Hematopoietic multipotent progenitor cell treated with erythropoietin and hydrocortisone succinate and interleukin-3 and kit ligand, for 8 days (in vitro differentiated cells): ENCODE results near the gene UAP1L1.
"Not testable (repeated sequence)": the region's sequence is repeated elsewhere in the genome, so short reads cannot be mapped to it uniquely, and the experiment has no call there.

Experiments used
- DNase-seq: peaks from one replicate; pipeline ENCODE4 v3.0.0-alpha.2; 2015

The UAP1L1 gene

DNA sequence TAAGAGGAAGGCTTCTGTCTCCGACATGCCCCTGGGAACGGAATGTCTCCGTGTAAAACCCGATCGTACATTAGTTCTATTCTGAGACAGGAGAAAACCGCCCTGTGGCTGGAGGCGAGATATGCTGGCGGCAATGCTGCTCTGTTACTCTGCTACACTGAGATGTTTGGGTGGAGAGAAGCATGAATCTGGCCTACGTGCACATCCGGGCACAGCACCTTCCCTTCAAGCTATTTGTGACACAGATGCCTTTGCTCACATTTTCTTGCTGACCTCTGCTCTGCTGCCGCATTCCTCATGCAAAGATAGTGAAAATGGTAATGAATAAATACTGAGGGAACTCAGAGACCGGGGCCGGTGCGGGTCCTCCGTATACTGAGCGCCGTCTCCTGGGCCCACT lies 39.4 kb downstream of the UAP1L1 start:
- DNase-seq, result no peak

DNA sequence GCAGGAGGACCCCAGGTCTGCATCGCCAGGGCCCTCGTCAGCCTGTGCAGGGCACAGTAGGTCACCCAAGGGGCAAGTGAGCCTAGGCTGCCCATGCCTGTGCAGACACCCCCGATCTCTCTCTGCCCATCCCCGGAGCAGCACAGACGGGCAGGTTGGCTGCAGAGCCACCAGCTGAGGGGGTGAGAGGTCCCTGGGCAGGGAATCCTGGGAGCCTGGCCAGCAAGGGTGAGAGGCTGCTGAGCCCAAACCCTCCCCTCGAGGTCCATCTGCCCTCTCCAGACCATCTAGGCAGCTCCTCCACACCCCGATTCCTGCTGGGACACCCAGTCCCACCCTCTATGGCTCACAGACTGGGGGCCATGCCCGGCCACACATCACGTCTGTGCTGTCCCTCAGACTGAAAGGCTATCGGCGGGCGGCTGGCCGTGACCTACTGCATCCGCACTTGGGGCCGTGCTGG lies 40.0 kb downstream of the UAP1L1 start:
- DNase-seq, result no peak

DNA sequence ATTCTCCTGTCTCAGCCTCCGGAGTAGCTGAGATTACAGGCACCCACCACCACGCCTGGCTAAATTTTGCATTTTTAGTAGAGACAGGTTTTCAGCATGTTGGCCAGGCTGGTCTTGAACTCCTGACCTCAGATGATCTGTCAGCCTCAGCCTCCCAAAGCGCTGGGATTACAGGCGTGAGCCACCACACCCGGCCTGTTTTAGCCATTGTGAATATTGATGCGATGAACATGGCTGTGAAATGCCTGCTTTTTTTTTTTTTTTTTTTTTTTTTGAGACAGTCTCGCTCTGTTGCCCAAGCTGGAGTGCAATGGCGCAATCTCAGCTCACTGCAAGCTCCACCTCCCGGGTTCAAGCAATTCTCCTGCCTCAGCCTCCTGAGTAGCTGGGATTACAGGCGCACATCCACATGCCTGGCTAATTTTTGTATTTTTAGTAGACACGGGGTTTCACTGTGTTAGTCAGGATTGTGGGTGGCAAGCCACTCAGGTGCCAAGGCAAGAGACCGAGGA lies 40.8 kb downstream of the UAP1L1 start:
- DNase-seq, result not testable (repeated sequence)

DNA sequence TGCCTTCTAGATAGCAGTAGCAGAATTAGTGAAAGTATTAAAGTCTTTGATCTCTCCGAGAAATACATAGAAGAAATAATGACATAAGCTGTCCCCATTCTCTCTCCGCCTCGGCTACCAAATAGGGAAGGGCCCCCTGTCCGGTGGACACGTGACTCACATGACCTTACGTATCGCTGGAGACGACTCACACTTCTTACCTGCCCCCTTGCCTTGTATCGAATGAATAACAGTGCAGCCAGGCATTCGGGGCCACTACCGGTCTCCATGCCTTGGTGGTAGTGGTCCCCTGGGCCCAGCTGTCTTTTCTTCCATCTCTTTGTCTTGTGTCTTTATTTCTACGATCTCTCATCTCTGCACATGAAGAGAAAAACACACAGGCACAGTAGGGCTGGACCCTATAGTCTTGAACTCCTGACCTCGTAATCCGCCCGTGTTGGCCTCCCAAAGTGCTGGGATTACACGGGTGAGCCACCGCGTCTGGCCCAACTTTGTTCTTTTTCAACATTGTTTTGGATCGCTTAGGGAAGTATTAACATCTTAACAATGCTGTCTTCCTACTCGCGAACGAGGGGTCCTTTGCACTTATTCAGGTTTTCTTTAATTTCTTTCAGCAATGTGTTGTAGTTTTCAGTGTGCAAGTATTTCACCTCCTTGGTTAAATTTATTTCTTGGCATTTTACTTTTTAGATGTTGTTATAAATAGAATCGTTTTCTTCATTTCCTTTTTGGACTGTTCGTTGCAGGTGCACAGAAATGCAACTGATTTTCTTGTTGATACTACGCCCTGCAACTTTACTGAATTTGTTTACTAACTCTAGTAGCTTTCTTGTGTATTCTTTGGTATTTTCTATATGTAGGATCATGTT lies 44.8 kb downstream of the UAP1L1 start:
- DNase-seq, result not testable (repeated sequence)

- DNase-seq, result not testable (repeated sequence)
These were observed 45.6 kb downstream of the UAP1L1 start for GRCh38 chr9:137122796-137123467.

GRCh38 chr9:137123468-137123837 lies 46.1 kb downstream of the UAP1L1 start:
- no peak for DNase-seq

DNA sequence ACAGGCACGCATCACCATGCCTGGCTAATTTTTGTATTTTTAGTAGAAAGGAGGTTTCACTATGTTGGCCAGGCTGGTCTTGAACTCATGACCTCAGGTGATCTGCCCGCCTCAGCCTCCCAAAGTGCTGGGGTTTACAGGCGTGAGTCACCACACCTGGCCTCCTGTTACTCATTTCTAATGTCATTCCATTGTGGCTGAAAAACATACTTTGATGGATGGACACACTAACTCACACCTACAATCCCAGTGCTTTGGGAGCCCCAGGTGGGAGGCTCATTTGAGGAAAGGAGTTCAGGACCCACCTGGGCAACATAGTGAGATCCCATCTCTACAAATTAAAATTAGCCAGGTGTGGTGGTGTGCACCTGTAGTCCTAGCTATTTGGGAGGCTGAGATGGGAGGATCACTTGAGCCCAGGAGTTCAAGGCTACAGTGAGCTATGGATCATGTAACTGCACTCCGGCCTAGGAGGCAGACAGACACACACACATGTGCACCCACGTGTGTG lies 46.7 kb downstream of the UAP1L1 start:
- DNase-seq, result not testable (repeated sequence)

- no peak for DNase-seq
These were observed 49.5 kb downstream of the UAP1L1 start for GRCh38 chr9:137126786-137127185.

DNA sequence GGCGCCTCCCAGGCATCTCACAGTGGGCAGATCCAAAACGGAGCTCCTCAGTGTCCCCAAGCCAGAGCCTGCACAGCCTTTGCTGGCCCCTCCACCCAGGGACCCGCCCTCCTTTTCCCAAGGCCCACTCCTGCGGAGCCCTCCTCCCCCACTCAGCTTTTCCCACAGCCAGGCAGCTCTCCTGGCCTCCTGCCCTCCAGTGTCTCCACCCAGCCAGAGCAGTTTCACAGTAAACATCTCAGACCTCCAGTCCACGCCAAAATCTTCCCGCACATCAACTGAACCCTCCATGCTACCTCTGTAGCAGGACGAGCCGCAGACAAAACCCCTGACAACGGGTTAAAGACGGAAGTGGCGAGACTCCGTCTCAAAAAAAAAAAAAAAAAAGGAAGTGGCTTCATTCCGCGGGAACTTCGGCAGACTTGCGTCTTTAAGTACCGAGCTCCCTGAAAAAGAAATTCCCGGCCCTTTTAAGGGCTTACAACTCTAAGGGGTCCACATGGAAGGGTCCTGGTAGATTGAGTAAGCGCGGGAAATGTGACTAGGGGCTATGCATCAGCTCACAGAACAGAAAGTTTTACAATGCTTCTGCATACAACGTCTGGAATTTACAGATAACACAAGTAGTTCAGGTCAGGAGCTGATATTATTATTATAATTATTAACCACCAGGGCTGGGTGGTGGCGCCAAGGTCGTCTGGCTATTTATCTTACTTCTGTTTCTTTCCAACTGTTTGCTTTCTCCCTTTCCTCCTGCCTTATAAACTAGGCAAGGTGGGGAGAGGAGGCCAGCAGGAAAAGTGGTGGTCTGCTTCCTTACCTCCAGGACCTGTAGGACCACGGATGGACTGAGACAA lies 50.2 kb downstream of the UAP1L1 start:
- DNase-seq, result peak; percentile 89

DNA sequence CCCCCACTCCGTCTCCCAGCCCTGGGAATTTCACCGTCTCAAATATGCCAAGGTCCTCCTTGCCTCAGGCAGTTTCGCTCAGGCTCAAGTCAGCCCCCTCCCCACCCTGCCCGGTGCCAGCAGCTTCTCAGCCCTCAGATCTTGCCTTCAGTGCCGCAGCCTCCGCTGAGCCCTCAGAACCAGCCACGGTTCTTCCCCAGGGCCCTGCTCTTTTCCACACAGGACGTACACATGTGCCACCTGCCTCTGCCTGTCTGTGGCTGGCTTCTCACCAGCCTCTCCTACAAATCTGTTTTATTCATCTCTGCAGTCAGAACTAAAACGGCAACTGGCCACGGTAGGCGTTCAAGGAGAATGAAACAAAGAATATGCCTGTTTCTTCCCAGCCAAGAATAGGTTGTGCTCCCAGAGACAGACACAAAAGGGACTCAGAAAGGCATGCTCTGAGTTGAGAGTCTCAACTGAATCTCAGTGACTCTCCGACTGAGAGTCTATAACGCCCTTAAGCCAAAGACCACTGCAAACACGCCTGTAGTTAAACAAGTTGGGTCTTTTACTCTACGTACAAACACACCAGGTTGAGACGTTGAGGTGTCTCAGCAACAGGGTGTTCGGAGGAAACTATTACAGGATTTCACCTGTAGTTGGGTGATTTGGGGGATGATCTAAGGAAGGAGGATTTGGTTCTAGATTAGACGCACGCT lies 51.0 kb downstream of the UAP1L1 start:
- DNase-seq, result peak; percentile 53

- peak; percentile 50 for DNase-seq
These were observed 51.6 kb downstream of the UAP1L1 start for GRCh38 chr9:137128862-137129455.

GRCh38 chr9:137129456-137130175 lies 52.3 kb downstream of the UAP1L1 start:
- peak; percentile 94 for DNase-seq

DNA sequence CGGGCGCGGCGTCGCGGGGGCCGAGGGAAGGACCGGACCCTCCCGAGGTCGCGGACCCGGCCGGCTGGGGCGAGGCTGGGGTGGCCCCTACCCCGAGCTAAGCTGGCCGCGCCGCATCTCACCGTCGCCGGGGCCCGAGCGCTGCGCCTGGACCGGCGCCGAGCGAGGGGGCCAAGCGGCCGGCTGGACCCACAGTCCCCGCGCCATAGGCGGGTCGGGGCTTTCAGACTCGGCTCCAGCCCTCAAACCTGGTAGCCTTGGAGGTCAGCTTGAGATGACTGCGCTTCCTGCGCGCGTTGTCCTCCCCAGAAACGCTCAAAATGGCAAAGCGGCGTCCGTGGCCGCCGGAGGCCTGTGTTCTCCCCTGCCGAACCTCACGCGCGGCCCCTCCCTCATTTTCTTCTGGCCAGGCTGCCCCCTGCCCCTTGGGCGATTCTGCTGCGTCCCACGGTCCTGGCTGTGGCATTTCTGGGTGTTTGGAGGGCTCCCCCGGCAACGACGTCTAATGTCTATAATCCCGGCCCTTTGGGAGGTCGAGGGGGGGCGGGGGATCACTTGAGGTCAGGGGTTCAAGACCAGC lies 52.9 kb downstream of the UAP1L1 start:
- DNase-seq, result no peak
